Measurements from ENCODE around the gene ERC2.

GRCh38 chr3:55569033-55569599 lies 899.2 kb downstream of the ERC2 start:
- TF ChIP-seq CTCF (IDR thresholded peaks at IDR 0.05) (no peak), EP300 (IDR thresholded peaks at IDR 0.05) (no peak), POLR2A (IDR thresholded peaks at IDR 0.05) (no peak)

Measured in ovary (tissue), 3 donors.